OCI-LY1 (cell line): ENCODE data around the gene HOXA7.

ENCODE experiments used
- H2AFZ ChIP-seq: fragments of 200-600 bp; sonication (generic), shearing (Covaris generic); 2 replicates; pipeline ENCODE4 v1.6.0; 2014; ENCODE audit warnings: antibody characterized with exemption, mild to moderate bottlenecking, low read length
- H3F3A ChIP-seq: fragments of 200-600 bp; sonication (generic), shearing (Covaris generic); 2 replicates; pipeline ENCODE4 v1.6.0; 2014; ENCODE audit warnings: mild to moderate bottlenecking, antibody characterized with exemption, low read length, moderate library complexity; ENCODE audit not compliant: insufficient read depth
- H3K27ac ChIP-seq: fragments of 200-600 bp; sonication (generic); 2 replicates; pipeline ENCODE4 v1.5.1; 2014; ENCODE audit warnings: low read length, mixed run types, mild to moderate bottlenecking, low read depth; ENCODE audit not compliant: poor library complexity, severe bottlenecking
- H3K27me3 ChIP-seq: fragments of 200-600 bp; sonication (generic); 2 replicates; pipeline ENCODE4 v1.6.0; 2014; ENCODE audit warnings: antibody characterized with exemption, mild to moderate bottlenecking, low read length, moderate library complexity; ENCODE audit not compliant: insufficient read depth
- H3K36me3 ChIP-seq: fragments of 200-600 bp; sonication (generic); 2 replicates; pipeline ENCODE4 v1.6.1; 2014; ENCODE audit warnings: mild to moderate bottlenecking, antibody characterized with exemption, low read length, moderate library complexity, mixed read lengths; ENCODE audit not compliant: insufficient read depth
- H3K4me1 ChIP-seq: fragments of 200-600 bp; sonication (generic); 2 replicates; pipeline ENCODE4 v1.5.1; 2014; ENCODE audit warnings: mild to moderate bottlenecking, low read length, moderate library complexity; ENCODE audit not compliant: insufficient read depth, severe bottlenecking
- H3K4me2 ChIP-seq: fragments of 200-600 bp; sonication (generic), shearing (Covaris generic); 2 replicates; pipeline ENCODE4 v1.6.1; 2014; ENCODE audit warnings: low read length
- H3K4me3 ChIP-seq: fragments of 200-600 bp; sonication (generic); 2 replicates; pipeline ENCODE4 v1.5.1; 2014; ENCODE audit warnings: low read length, low read depth, mild to moderate bottlenecking, mixed read lengths; ENCODE audit not compliant: poor library complexity, severe bottlenecking
- H3K79me2 ChIP-seq: fragments of 200-600 bp; shearing (Covaris generic); 2 replicates; pipeline ENCODE4 v1.6.1; 2016; ENCODE audit warnings: mixed run types, low read length, mixed read lengths; ENCODE audit not compliant: insufficient read depth
- H3K9ac ChIP-seq: fragments of 200-600 bp; sonication (generic), shearing (Covaris generic); 2 replicates; pipeline ENCODE4 v1.6.1; 2014; ENCODE audit warnings: mild to moderate bottlenecking, low read length, mixed read lengths
- H3K9me2 ChIP-seq: fragments of 200-600 bp; sonication (generic), shearing (Covaris generic); 2 replicates; pipeline ENCODE4 v1.6.1; 2014; ENCODE audit warnings: low read depth, mild to moderate bottlenecking, low read length, mixed read lengths
- H3K9me3 ChIP-seq: fragments of 200-600 bp; shearing (Covaris generic); 2 replicates; pipeline ENCODE4 v1.6.1; 2014; ENCODE audit warnings: low read length, mixed read lengths
- H4K20me1 ChIP-seq: fragments of 200-600 bp; sonication (generic), shearing (Covaris generic); 2 replicates; pipeline ENCODE4 v1.6.0; 2016; ENCODE audit warnings: mild to moderate bottlenecking, low read length; ENCODE audit not compliant: insufficient read depth
- CTCF ChIP-seq: fragments of 200-600 bp; sonication (generic), shearing (Covaris generic); IDR thresholded peaks from 2 replicates; pipeline ENCODE4 v1.5.1; 2017; ENCODE audit warnings: mild to moderate bottlenecking, antibody characterized with exemption, low read length, moderate library complexity, mixed read lengths
- EZH2 ChIP-seq: fragments of 200-600 bp; sonication (generic), shearing (Covaris generic); IDR thresholded peaks from 2 replicates; pipeline ENCODE4 v1.8.0; 2017; ENCODE audit warnings: borderline replicate concordance, mixed run types, mild to moderate bottlenecking, antibody characterized with exemption, low read length, moderate library complexity, mixed read lengths

Gene HOXA7

GRCh38 chr7:27172823-27173510 lies 16.5 kb upstream of the HOXA7 start:
- Histone ChIP-seq H4K20me1 (no peaks in the 10 kb centered on the region), H3F3A (no peaks in the 10 kb centered on the region), H3K27me3 (peaks cover 9% of the 10 kb centered on the region; the same call in 1 of the 2 replicates), H2AFZ (peak overlapping the region; percentile 13; the same call in 1 of the 2 replicates), H3K9me3 (no peaks in the 10 kb centered on the region), H3K4me3 (peak overlapping the region; percentile 67), H3K9ac (peak overlapping the region; percentile 61), H3K79me2 (no peaks in the 10 kb centered on the region), H3K9me2 (no peaks in the 10 kb centered on the region), H3K4me1 (peaks cover 16% of the 10 kb centered on the region), H3K27ac (no peak overlapping the region), H3K4me2 (peak overlapping the region; percentile 90), H3K36me3 (no peaks in the 10 kb centered on the region)
- TF ChIP-seq EZH2: no peak
- TF ChIP-seq CTCF: no peak

GRCh38 chr7:27172315-27172774 lies 15.9 kb upstream of the HOXA7 start:
- no peak overlapping the region for H3K27ac ChIP-seq
- no peaks in the 10 kb centered on the region for H3F3A ChIP-seq
- no peak overlapping the region; the same call in 1 of the 2 replicates for H3K9ac ChIP-seq
- H3K36me3 ChIP-seq: no peaks in the 10 kb centered on the region
- H3K79me2 ChIP-seq: no peaks in the 10 kb centered on the region
- H3K4me1 ChIP-seq: peaks cover 16% of the 10 kb centered on the region
- no peaks in the 10 kb centered on the region for H4K20me1 ChIP-seq
- TF ChIP-seq CTCF: no peak
- no peaks in the 10 kb centered on the region for H3K9me2 ChIP-seq
- peak overlapping the region; percentile 90; the same call in 1 of the 2 replicates for H3K4me2 ChIP-seq
- H3K9me3 ChIP-seq: no peaks in the 10 kb centered on the region
- H3K4me3 ChIP-seq: peak overlapping the region; percentile 67
- no peak overlapping the region for H2AFZ ChIP-seq
- H3K27me3 ChIP-seq: peaks cover 9% of the 10 kb centered on the region; the same call in 1 of the 2 replicates

GRCh38 chr7:27171637-27172314 lies 15.3 kb upstream of the HOXA7 start:
- H3K27me3 ChIP-seq: peaks cover 13% of the 10 kb centered on the region; the same call in 1 of the 2 replicates
- H3K27ac ChIP-seq: no peak overlapping the region
- H2AFZ ChIP-seq: no peak overlapping the region
- H3K36me3 ChIP-seq: no peaks in the 10 kb centered on the region
- H3K9me3 ChIP-seq: no peaks in the 10 kb centered on the region
- 0 out of 2 replicates have a peak, but pooled peaks have one; percentile 4 for TF ChIP-seq CTCF
- TF ChIP-seq EZH2: no peak
- H3K4me2 ChIP-seq: peak overlapping the region; percentile 8; the same call in 1 of the 2 replicates
- peaks cover 16% of the 10 kb centered on the region for H3K4me1 ChIP-seq
- H3K79me2 ChIP-seq: no peaks in the 10 kb centered on the region
- no peaks in the 10 kb centered on the region for H4K20me1 ChIP-seq
- no peak overlapping the region for H3K9ac ChIP-seq
- no peak overlapping the region for H3K4me3 ChIP-seq
- no peaks in the 10 kb centered on the region for H3K9me2 ChIP-seq
- no peaks in the 10 kb centered on the region for H3F3A ChIP-seq
